ENCODE measurements around the gene ZNF440. TPM values are rescaled to one million over a fixed set of nuclear protein-coding genes. Genes with fewer than 3 reads are reported as not detected.

ZNF440 gene
- total RNA-seq, 1 donor from 2014 or later = 18.5 TPM

- ChIA-PET CTCF (interaction anchor here (0.5 to 3.2 kb wide), 7 partner anchors 43 to 263 kb away, joined by 3 to 9 read pairs (median 4); partner anchors contain the start of gene ZNF20), POLR2A (interaction anchor here (0.8 kb wide), 1 partner anchor 185 kb away, joined by 3 read pairs; no protein-coding TSS in a partner anchor)
- H3K9me3 Mint-ChIP-seq = no peaks in the 10 kb centered on the region
- H3K27me3 Mint-ChIP-seq = no peaks in the 10 kb centered on the region
- ATAC-seq (ENCODE audit: low read depth) (no peak), DNase-seq (no peak)
- peaks cover 2% of the 10 kb centered on the region for H3K4me1 Mint-ChIP-seq
- intact Hi-C loops (cut with micrococcal nuclease) = loop anchor here (5.0 kb wide), 1 partner anchor 83 kb away; the partner anchor contains the start of gene ZNF491
- no peak overlapping the region for H3K27ac Mint-ChIP-seq
- no peaks in the 10 kb centered on the region for H3K36me3 Mint-ChIP-seq (ENCODE audit: low read depth)
- TF ChIP-seq, protein P1, sequence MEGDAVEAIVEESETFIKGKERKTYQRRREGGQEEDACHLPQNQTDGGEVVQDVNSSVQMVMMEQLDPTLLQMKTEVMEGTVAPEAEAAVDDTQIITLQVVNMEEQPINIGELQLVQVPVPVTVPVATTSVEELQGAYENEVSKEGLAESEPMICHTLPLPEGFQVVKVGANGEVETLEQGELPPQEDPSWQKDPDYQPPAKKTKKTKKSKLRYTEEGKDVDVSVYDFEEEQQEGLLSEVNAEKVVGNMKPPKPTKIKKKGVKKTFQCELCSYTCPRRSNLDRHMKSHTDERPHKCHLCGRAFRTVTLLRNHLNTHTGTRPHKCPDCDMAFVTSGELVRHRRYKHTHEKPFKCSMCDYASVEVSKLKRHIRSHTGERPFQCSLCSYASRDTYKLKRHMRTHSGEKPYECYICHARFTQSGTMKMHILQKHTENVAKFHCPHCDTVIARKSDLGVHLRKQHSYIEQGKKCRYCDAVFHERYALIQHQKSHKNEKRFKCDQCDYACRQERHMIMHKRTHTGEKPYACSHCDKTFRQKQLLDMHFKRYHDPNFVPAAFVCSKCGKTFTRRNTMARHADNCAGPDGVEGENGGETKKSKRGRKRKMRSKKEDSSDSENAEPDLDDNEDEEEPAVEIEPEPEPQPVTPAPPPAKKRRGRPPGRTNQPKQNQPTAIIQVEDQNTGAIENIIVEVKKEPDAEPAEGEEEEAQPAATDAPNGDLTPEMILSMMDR (IDR thresholded peaks at IDR 0.05) = no peak
- no peak overlapping the region for H3K4me3 Mint-ChIP-seq
Observed at GRCh38 chr19:11880598-11880997, 66.5 kb downstream of the ZNF440 start.

GRCh38 chr19:11881151-11881800 is 67.2 kb downstream of the ZNF440 start:
- ChIA-PET CTCF (interaction anchor here (1.0 to 3.2 kb wide), 5 partner anchors 42 to 260 kb away, joined by 3 to 9 read pairs (median 4); partner anchors contain the start of gene ZNF20), POLR2A (interaction anchor here (0.8 kb wide), 1 partner anchor 184 kb away, joined by 3 read pairs; no protein-coding TSS in a partner anchor)
- Mint-ChIP-seq H3K4me3 (no peak overlapping the region), H3K9me3 (peaks cover 2% of the 10 kb centered on the region), H3K36me3 (ENCODE audit: low read depth) (no peaks in the 10 kb centered on the region), H3K27me3 (no peaks in the 10 kb centered on the region), H3K4me1 (peaks cover 2% of the 10 kb centered on the region), H3K27ac (no peak overlapping the region)
- intact Hi-C loops (cut with micrococcal nuclease) = loop anchor here (1.0 to 5.0 kb wide), 4 partner anchors 42 to 260 kb away; partner anchors contain the start of gene ZNF491
- DNase-seq (peak; percentile 27), ATAC-seq (ENCODE audit: low read depth) (peak; percentile 82)
- TF ChIP-seq, protein P1 (IDR thresholded peaks at IDR 0.05) = no peak

GRCh38 chr19:11882606-11883005 is 68.5 kb downstream of the ZNF440 start:
- POLR2A ChIA-PET = no interaction called here
- intact Hi-C loops (cut with micrococcal nuclease) = loop anchor here (2.0 to 5.0 kb wide), 2 partner anchors 85 to 174 kb away; partner anchors contain the start of gene ZNF491

More at GRCh38 chr19:11882606-11883005, 68.5 kb downstream of the ZNF440 start:
- H3K27ac Mint-ChIP-seq = no peak overlapping the region
- TF ChIP-seq, protein P1 (IDR thresholded peaks at IDR 0.05) = no peak
- CTCF ChIA-PET = interaction anchor here (0.7 to 3.2 kb wide), 6 partner anchors 42 to 258 kb away, joined by 3 to 18 read pairs (median 3); partner anchors contain the start of genes ZNF20, ZNF441 and ZNF700
- ATAC-seq (ENCODE audit: low read depth) (no peak), DNase-seq (no peak)
- no peak overlapping the region for H3K4me3 Mint-ChIP-seq
- H3K9me3 Mint-ChIP-seq = peaks cover 3% of the 10 kb centered on the region
- H3K36me3 Mint-ChIP-seq (ENCODE audit: low read depth) = no peaks in the 10 kb centered on the region
- no peaks in the 10 kb centered on the region for H3K27me3 Mint-ChIP-seq
- peaks cover 7% of the 10 kb centered on the region for H3K4me1 Mint-ChIP-seq

Other genes starting within 250 kb of the ZNF440 start
- 47.6 and 50.9 TPM in 2 replicates for gene ACP5, start 236.6 kb upstream of the ZNF440 start, total RNA-seq
- 17.0 and 17.6 TPM in 2 replicates for gene ZNF627, start 216.8 kb upstream of the ZNF440 start, total RNA-seq
- 2.6 and 3.0 TPM in 2 replicates for gene ZNF823, start 75.3 kb upstream of the ZNF440 start, total RNA-seq
- gene ZNF441, start 47.3 kb upstream of the ZNF440 start, total RNA-seq = 23.3 and 23.9 TPM in 2 replicates
- 1.4 and 1.7 TPM in 2 replicates for gene ZNF491, start 15.8 kb upstream of the ZNF440 start, total RNA-seq
- 19.9 and 22.8 TPM in 2 replicates for gene ZNF439, start 34.5 kb downstream of the ZNF440 start, total RNA-seq
- gene ZNF69, start 73.5 kb downstream of the ZNF440 start, total RNA-seq = 2.1 and 2.3 TPM in 2 replicates
- 24.5 and 33.1 TPM in 2 replicates for gene ZNF700, start 110.8 kb downstream of the ZNF440 start, total RNA-seq
- gene ZNF763, start 150.8 kb downstream of the ZNF440 start, total RNA-seq = 9.8 and 10.0 TPM in 2 replicates
- 6.9 and 8.6 TPM in 2 replicates for gene ZNF433, start 221.4 kb downstream of the ZNF440 start, total RNA-seq
- gene ZNF878, start 238.7 kb downstream of the ZNF440 start, total RNA-seq = 1.2 and 1.6 TPM in 2 replicates